Natural killer cell treated with Interleukin-12 subunit alpha and Interleukin-12 subunit beta and Interleukin-15 and Interleukin-18, amount 100 ng/mL, for 72 hours (primary cell): ENCODE data around the gene THUMPD2. TPM values are rescaled to one million over a fixed set of nuclear protein-coding genes. Genes with fewer than 3 reads are reported as not detected.
"Not testable (repeated sequence)": the region's sequence is repeated elsewhere in the genome, so short reads cannot be mapped to it uniquely, and the experiment has no call there.

ENCODE experiments used
- ATAC-seq, 2 donors: fragments of 150-1000 bp; cut with Tn5 transposase in 1 of 2; sonication (Bioruptor Pico), chemical (Tn5 transposase) in 1 of 2; 2 replicates each; pipeline ENCODE4 v1.10.0; 2021
- DNase-seq: peaks from one replicate; pipeline ENCODE4 v3.0.0; 2022; ENCODE audit warnings: low spot score
- H3K27ac Mint-ChIP-seq, 2 donors: 1 replicate in 1 of 2; 2 replicates in 1 of 2; pipeline ENCODE4 v1.8.0; 2022; ENCODE audit warnings: mixed read lengths in 2 of 2, mild to moderate bottlenecking in 1 of 2, moderate library complexity in 1 of 2
- H3K27me3 Mint-ChIP-seq, 2 donors: 1 replicate in 1 of 2; 2 replicates in 1 of 2; pipeline ENCODE4 v1.8.0; 2022; ENCODE audit warnings: mixed read lengths in 2 of 2
- H3K36me3 Mint-ChIP-seq: one replicate; pipeline ENCODE4 v1.8.0; 2022; ENCODE audit warnings: mixed read lengths
- H3K4me1 Mint-ChIP-seq, 2 donors: 1 replicate in 1 of 2; 2 replicates in 1 of 2; pipeline ENCODE4 v1.8.0; 2022; ENCODE audit warnings: low read depth in 2 of 2, mixed read lengths in 2 of 2, mild to moderate bottlenecking in 1 of 2
- H3K4me3 Mint-ChIP-seq: one replicate; pipeline ENCODE4 v1.8.0; 2022; ENCODE audit warnings: mixed read lengths
- H3K9me3 Mint-ChIP-seq: 2 replicates; pipeline ENCODE4 v1.8.0; 2022; ENCODE audit warnings: mixed read lengths
- total RNA-seq, 2 donors: library from RNA; stranded (reverse); gene quantifications; one replicate each; pipeline ENCODE4 v1.2.3, GENCODE V29; 2022

The THUMPD2 gene
- total RNA-seq, result 10 to 100 TPM in 1 of 2 donors, 1 to 10 TPM in 1; 9.9 to 26.1 TPM

- peaks cover 5% of the 10 kb centered on the region for H3K36me3 Mint-ChIP-seq
Observed at GRCh38 chr2:39778775-39779340, at the start of gene THUMPD2. TSS of gene THUMPD2 (minus strand) at chr2:39779258. CDS start at chr2:39779239, 19 bp downstream.

DNA sequence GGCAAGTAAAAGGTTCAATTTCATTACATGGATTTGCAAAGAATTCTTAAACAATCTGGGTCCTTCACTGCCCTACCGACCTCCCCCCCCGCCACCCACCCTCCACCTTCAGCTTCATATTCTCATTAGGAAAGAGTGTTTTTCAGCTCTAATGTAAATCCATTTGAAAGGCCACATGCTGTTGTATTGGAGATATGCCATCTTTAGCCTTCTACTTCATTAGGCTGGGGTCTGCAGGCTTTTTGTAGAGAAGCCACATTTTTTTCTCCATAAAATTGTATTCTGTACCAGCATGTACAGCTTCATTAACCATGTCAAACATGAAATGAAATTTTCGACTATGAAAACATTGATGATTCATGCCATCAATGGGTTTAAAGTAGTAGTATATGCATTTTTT is 42.8 kb upstream of the THUMPD2 start:
- Mint-ChIP-seq H3K9me3 (peaks cover 2% of the 10 kb centered on the region), H3K27me3 (peaks cover 0 to 26% of the 10 kb centered on the region in 2 donors), H3K27ac (no peak overlapping the region), H3K4me3 (no peak overlapping the region), H3K36me3 (no peaks in the 10 kb centered on the region), H3K4me1 (no peaks in the 10 kb centered on the region)
- no peak for DNase-seq
- ATAC-seq, result no peak

More at GRCh38 chr2:39778775-39779340, at the start of gene THUMPD2:
- DNase-seq (peak; percentile 82), ATAC-seq (peak; percentile 88 to 92)
- Mint-ChIP-seq H3K4me3 (peak within 1 kb of the TSS; percentile 96), H3K27ac (peak within 1 kb of the TSS; percentile 81 to 99), H3K27me3 (no peaks in the 10 kb centered on the region), H3K4me1 (peaks cover 38 to 44% of the 10 kb centered on the region in 2 donors), H3K9me3 (no peaks in the 10 kb centered on the region)

DNA sequence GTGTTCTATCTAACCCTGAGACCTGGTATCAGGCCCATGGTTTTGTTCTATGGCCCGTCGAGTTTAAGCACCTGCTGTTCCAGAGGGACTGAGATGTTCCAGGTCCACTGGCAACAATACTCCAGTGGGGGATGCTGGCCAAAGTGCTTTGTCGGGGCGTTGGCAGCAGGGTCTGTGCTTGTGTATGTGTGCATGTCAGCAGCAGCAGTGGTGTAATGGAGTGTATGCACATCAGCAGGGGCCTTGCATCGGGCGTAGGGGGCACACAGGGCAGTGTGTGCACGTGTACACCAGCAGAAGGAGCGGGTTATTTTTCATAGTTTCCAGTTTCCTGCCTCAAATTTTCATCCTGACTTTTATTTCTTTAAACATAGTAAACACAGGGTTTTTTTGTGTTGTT is 37.8 kb upstream of the THUMPD2 start:
- peak in 1 of 2 donors; percentile 20 for ATAC-seq
- Mint-ChIP-seq H3K27ac (no peak overlapping the region), H3K36me3 (peaks cover 10% of the 10 kb centered on the region), H3K4me1 (no peaks in the 10 kb centered on the region), H3K27me3 (peaks cover 5 to 33% of the 10 kb centered on the region in 2 donors), H3K9me3 (peaks cover 10% of the 10 kb centered on the region), H3K4me3 (no peak overlapping the region)
- no peak for DNase-seq

DNA sequence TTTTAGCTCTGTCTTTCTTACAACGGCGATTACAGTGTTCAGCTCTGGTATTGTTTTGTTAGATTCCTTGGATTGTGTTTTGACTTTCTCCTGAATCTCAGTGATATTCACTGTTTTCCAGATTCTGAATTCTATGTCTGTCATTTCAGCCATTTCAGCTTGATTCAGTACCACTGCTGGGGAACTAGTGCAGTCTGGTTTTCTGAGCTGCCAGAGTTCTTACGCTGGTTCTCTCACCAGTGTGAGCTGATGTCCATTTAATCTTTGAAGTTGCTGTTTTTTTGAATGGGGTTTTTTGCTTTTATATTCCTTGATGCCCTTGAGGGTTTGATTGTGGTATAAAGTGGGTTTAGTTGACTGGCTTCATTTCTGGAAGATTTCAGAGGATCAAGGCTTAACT is 37.4 kb upstream of the THUMPD2 start:
- ATAC-seq (no peak), DNase-seq (no peak)
- Mint-ChIP-seq H3K36me3 (peaks cover 10% of the 10 kb centered on the region), H3K4me1 (no peaks in the 10 kb centered on the region), H3K9me3 (peaks cover 10% of the 10 kb centered on the region), H3K4me3 (no peak overlapping the region), H3K27me3 (peaks cover 5 to 36% of the 10 kb centered on the region in 2 donors), H3K27ac (no peak overlapping the region)

DNA sequence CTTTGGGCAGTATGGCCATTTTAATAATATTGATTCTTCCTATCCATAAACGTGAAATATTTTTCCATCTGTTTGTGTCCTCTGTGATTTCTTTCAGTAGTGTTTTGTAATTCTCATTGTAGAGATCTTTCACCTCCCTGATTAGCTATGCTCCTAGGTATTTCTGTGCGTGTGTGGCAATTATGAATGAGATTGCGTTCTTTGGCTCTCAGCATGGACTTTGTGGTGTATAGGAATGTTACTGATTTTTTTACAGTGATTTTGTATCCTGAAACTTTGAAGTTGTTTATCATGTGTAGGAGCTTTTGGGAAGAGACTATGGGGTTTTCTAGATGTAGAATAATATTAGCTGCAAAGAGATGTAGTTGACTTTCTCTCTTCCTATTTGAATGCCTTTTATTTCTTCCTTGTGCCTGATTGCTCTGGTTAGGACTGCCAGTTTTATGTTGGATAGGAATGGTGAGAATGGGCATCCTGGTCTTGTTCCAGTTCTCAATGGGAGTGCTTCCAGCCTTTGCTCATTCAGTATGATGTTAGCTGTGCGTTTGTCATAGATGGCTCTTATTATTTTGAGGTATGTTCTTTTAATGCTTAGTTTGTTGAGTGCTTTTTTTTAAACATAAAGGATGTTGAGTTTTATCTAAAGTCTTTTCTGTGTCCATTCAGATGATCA is 27.0 kb upstream of the THUMPD2 start:
- Mint-ChIP-seq H3K27me3 (peaks cover 9 to 62% of the 10 kb centered on the region in 2 donors), H3K27ac (no peak overlapping the region), H3K4me3 (no peak overlapping the region), H3K9me3 (peaks cover 11% of the 10 kb centered on the region), H3K36me3 (peaks cover 36% of the 10 kb centered on the region), H3K4me1 (no peaks in the 10 kb centered on the region)
- ATAC-seq (no peak), DNase-seq (no peak)

DNA sequence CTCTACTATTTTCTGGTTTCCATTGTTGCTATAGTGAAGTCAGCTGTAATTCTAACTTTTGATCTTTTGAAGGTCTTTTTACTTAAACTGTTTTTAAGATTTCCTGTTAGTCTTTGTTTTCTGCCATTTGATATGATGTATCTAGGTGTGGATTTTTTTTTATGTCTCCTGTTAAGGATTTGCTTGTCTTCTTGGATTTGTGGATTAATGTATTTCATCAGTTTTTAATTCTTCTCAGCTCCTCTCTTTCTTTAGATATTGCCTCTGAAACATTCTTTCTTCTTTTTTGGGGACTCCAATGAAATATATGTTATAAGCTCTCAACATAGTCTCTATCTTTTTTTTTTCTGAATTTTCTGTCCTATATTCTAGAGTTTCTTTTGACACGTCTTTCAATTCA is 24.8 kb upstream of the THUMPD2 start:
- Mint-ChIP-seq H3K4me1 (no peaks in the 10 kb centered on the region), H3K27ac (no peak overlapping the region), H3K9me3 (peaks cover 4% of the 10 kb centered on the region), H3K27me3 (peaks cover 16 to 63% of the 10 kb centered on the region in 2 donors), H3K36me3 (peaks cover 26% of the 10 kb centered on the region), H3K4me3 (no peak overlapping the region)
- no peak for DNase-seq
- no peak for ATAC-seq

DNA sequence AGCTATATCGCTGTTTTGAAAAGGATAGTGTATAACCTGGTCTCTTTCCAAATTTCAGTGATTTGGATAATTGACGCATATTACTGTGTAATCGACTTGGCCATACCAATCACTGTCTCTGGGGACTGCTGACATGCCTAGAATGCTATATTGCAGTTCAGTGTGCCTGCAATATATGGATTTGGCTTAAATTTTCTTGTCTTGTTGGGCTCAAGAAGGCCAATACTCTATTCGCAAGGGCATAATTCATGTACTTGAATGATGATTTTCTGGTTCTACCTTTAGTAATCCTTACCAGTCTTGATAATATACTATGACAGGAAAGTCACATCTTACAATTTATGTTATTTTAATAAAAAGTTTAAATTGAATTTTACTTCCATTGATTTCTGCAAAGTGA is 21.7 kb upstream of the THUMPD2 start:
- H3K4me3 Mint-ChIP-seq, result no peak overlapping the region
- H3K36me3 Mint-ChIP-seq, result peaks cover 17% of the 10 kb centered on the region
- ATAC-seq (no peak), DNase-seq (no peak)
- no peak overlapping the region for H3K27ac Mint-ChIP-seq
- H3K4me1 Mint-ChIP-seq, result no peaks in the 10 kb centered on the region
- peaks cover 4% of the 10 kb centered on the region for H3K9me3 Mint-ChIP-seq
- peaks cover 16 to 57% of the 10 kb centered on the region in 2 donors for H3K27me3 Mint-ChIP-seq

- Mint-ChIP-seq H3K36me3 (no peaks in the 10 kb centered on the region), H3K27me3 (peaks cover 12 to 26% of the 10 kb centered on the region in 2 donors), H3K4me3 (no peak overlapping the region), H3K4me1 (no peaks in the 10 kb centered on the region), H3K27ac (no peak overlapping the region), H3K9me3 (peaks cover 3% of the 10 kb centered on the region)
- no peak for DNase-seq
- ATAC-seq, result no peak
Observed at GRCh38 chr2:39796134-39796533, 17.1 kb upstream of the THUMPD2 start.

- H3K27ac Mint-ChIP-seq, ATAC-seq, H3K9me3 Mint-ChIP-seq, H3K36me3 Mint-ChIP-seq, DNase-seq, H3K4me3 Mint-ChIP-seq, H3K4me1 Mint-ChIP-seq: not testable (repeated sequence)
- H3K27me3 Mint-ChIP-seq, result peaks cover 0 to 17% of the 10 kb centered on the region in 2 donors
Observed at GRCh38 chr2:39790216-39790818, 11.3 kb upstream of the THUMPD2 start.

- H3K4me1 Mint-ChIP-seq, result no peaks in the 10 kb centered on the region
- H3K27me3 Mint-ChIP-seq, result peaks cover 0 to 17% of the 10 kb centered on the region in 2 donors
- H3K9me3 Mint-ChIP-seq, result peaks cover 9% of the 10 kb centered on the region
- no peak overlapping the region for H3K27ac Mint-ChIP-seq
- ATAC-seq (no peak), DNase-seq (no peak)
- H3K4me3 Mint-ChIP-seq, result no peak overlapping the region
- peaks cover 5% of the 10 kb centered on the region for H3K36me3 Mint-ChIP-seq
Observed at GRCh38 chr2:39787950-39788349, 8.9 kb upstream of the THUMPD2 start.

DNA sequence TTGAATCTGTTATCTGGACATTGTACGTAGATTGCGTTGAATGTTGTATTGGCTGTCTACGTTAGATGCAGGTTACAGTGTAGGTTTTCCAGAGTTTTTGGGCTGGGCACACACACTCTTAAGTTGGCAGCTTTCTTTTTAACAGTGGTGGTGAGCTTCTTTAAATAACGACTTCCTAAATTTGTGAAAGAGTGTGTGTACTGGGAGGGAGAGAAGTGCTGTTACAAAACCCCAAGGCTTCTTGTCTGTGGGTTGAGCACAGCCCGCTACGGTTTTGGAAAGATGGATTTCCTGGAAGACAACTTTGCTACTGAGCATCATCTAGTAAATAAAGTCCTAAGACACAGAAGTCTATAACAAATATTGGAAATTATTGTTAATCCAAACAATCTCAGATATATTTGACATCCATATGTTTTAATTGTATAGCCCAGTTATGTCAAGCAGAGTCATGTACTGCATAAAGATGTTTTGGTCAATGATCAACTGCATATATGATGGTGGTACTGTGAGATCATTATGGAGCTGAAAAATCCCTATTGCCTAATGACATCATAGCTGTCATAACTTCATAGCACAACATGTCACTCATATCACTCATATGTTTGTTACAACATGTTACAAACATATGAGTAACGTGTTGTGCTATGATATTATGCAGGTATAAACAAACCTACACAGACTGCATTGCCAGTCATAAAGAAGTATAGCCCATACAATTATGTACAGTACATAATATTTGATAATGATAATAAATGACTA is 7.9 kb upstream of the THUMPD2 start:
- DNase-seq (no peak), ATAC-seq (no peak)
- Mint-ChIP-seq H3K27ac (no peak overlapping the region), H3K36me3 (peaks cover 5% of the 10 kb centered on the region), H3K27me3 (peaks cover 0 to 17% of the 10 kb centered on the region in 2 donors), H3K9me3 (peaks cover 9% of the 10 kb centered on the region), H3K4me1 (no peaks in the 10 kb centered on the region), H3K4me3 (no peak overlapping the region)

DNA sequence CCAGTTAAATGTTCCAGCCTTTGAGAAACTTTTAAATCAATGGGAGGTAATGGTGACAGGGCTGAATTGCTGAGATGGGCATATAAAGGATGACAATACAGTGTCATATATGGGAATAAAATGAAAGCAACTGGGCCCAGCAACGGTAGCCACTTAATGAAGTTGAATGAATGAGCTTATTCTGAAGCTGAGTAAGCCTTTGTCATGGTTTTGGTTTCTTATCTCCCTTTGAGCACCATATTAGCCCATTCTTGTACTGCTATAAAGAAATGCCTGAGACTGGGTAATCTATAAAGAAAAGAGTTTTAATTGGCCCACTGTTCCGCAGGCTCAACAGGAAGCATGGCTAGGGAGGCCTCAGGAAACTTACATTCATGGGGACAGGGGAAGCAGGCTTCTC is 3.5 kb upstream of the THUMPD2 start:
- Mint-ChIP-seq H3K4me1 (peaks cover 29 to 30% of the 10 kb centered on the region in 2 donors), H3K4me3 (no peak overlapping the region)

DNA sequence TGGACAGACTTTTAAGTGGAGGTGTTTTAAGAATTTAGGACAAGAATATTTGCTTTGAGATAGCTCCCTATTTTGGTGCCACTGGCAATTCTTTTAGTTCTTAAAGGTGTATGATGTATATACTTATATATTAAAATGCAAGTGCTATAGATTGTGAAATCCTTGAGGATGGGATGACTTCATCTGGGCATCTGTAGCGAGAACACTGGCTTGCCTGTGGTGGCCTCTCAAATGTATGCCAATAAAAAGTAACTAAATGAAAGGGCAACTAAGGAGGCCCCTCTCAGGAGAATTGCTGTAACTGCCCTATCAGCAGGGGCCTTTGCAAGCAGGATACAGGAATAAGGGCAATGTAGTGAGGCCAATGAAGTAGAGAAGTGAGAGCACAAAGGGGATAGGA is 2.6 kb upstream of the THUMPD2 start:
- Mint-ChIP-seq H3K27me3 (peaks cover 0 to 9% of the 10 kb centered on the region in 2 donors), H3K9me3 (no peaks in the 10 kb centered on the region), H3K4me1 (peaks cover 33 to 38% of the 10 kb centered on the region in 2 donors), H3K27ac (no peak overlapping the region), H3K36me3 (peaks cover 5% of the 10 kb centered on the region), H3K4me3 (peak overlapping the region; percentile 72)
- DNase-seq (no peak), ATAC-seq (no peak)

More for the DNA sequence above, 3.5 kb upstream of the THUMPD2 start:
- H3K27me3 Mint-ChIP-seq, result peaks cover 0 to 11% of the 10 kb centered on the region in 2 donors
- H3K27ac Mint-ChIP-seq, result no peak overlapping the region
- H3K9me3 Mint-ChIP-seq, result no peaks in the 10 kb centered on the region
- no peak for ATAC-seq
- peaks cover 5% of the 10 kb centered on the region for H3K36me3 Mint-ChIP-seq
- no peak for DNase-seq
